Tibial artery (tissue), 4 donors: ENCODE measurements around the gene LOXHD1.

ENCODE experiments used
- DNase-seq, 2 donors: peaks; one replicate each; pipeline ENCODE4 v3.0.0-alpha.2; 2019
- H3K27ac ChIP-seq, 2 donors: fragments of 200-600 bp; sonication (generic) in 1 of 2; 1 replicate in 1 of 2; 2 replicates in 1 of 2; pipeline ENCODE4 v1.5.1; 2018 to 2019; ENCODE audit warnings: mild to moderate bottlenecking in 1 of 2
- H3K27me3 ChIP-seq, 2 donors: fragments of 200-600 bp; sonication (generic) in 1 of 2; one replicate each; pipeline versions ENCODE4 v1.5.1 to v1.6.0; 2016 to 2019
- H3K36me3 ChIP-seq, 3 donors: fragments of 200-600 bp; sonication (generic) in 2 of 3; one replicate each; pipeline ENCODE4 v1.5.1; 2016 to 2019; ENCODE audit warnings: mild to moderate bottlenecking in 2 of 3
- H3K4me1 ChIP-seq, 4 donors: fragments of 200-600 bp; sonication (generic) in 2 of 4; 1 replicate in 3 of 4; 2 replicates in 1 of 4; pipeline ENCODE4 v1.5.1; 2016 to 2019
- H3K4me3 ChIP-seq, 2 donors: fragments of 200-600 bp; sonication (generic) in 1 of 2; 1 replicate in 1 of 2; 2 replicates in 1 of 2; pipeline ENCODE4 v1.5.1; 2018 to 2019; ENCODE audit warnings: mild to moderate bottlenecking in 2 of 2
- H3K9me3 ChIP-seq, 3 donors: fragments of 200-600 bp; sonication (generic) in 1 of 3; one replicate each; pipeline ENCODE4 v1.5.1; 2016 to 2019
- intact Hi-C: fragments of 100-400 bp; cut with DNase I; formaldehyde crosslinking; loops from one replicate; pipeline ENCODE4 v1.15.0; 2023; ENCODE audit warnings: low total_unique reads
- TF ChIP-seq, protein P1 (sequence below), 2 experiments: fragments of 200-600 bp in 1 of 2; fragments of 450-650 bp in 1 of 2; IDR thresholded peaks; one replicate each; pipeline ENCODE4 v1.5.1; 2017 to 2019; ENCODE audit warnings: antibody characterized with exemption in 2 of 2, mild to moderate bottlenecking in 1 of 2, moderate library complexity in 1 of 2

LOXHD1 gene

DNA sequence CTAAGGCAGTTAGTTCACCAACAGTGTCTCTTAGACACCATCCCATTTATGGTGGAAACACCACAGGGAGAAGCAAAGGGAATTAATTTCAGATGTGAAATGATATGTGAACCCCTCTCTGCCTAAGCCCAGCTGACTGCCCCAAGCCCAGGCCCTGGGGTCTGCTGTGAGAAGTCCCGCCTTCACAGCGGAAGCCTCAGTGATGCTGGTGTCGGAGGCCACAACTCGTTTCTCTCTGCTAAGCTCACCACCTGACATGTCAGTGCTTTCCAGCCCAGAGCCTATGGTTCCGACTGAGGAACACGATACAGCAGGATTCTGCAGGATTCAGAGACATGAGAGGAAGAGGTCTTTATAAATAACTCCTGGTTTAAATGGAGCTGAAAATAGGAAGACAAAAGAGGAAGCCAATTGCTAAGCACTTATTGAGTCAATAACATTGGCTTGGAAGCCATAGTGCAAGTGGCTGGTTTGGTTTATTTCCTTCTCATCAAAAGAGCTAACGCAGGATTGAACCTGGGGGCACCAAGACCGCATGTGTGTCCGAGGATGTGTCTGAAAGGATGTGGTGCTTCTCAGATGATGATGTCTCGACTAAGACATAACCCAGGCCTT is 21.9 kb upstream of the LOXHD1 start:
- Histone ChIP-seq H3K9me3 (no peaks in the 10 kb centered on the region), H3K4me1 (no peaks in the 10 kb centered on the region), H3K27ac (no peak overlapping the region), H3K27me3 (peaks cover 0 to 12% of the 10 kb centered on the region in 2 donors), H3K4me3 (no peak overlapping the region), H3K36me3 (no peaks in the 10 kb centered on the region)
- TF ChIP-seq, protein P1, sequence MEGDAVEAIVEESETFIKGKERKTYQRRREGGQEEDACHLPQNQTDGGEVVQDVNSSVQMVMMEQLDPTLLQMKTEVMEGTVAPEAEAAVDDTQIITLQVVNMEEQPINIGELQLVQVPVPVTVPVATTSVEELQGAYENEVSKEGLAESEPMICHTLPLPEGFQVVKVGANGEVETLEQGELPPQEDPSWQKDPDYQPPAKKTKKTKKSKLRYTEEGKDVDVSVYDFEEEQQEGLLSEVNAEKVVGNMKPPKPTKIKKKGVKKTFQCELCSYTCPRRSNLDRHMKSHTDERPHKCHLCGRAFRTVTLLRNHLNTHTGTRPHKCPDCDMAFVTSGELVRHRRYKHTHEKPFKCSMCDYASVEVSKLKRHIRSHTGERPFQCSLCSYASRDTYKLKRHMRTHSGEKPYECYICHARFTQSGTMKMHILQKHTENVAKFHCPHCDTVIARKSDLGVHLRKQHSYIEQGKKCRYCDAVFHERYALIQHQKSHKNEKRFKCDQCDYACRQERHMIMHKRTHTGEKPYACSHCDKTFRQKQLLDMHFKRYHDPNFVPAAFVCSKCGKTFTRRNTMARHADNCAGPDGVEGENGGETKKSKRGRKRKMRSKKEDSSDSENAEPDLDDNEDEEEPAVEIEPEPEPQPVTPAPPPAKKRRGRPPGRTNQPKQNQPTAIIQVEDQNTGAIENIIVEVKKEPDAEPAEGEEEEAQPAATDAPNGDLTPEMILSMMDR (IDR thresholded peaks at IDR 0.05) = no peak
- no peak for DNase-seq
- intact Hi-C loops = no loop called here

DNA sequence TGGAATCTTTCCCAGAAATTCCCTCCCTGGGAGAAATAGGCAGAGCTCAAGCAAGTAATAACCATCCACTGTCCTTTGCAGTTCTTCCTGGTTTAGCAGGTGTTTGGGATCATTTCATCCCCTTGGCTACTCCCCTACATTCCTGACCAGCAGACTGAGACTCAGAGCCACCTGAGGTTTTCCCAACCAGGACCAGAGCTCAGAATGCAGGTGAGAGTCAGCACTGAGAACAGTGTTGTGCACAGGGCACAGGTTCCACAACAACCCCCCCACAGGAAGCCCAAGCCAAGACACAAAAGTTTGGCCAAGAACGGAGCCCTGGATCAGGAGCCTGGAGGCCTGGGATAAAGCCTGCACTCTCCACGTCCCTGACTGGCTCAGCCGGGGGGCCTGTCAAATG is 21.0 kb upstream of the LOXHD1 start:
- Histone ChIP-seq H3K9me3 (no peaks in the 10 kb centered on the region), H3K36me3 (no peaks in the 10 kb centered on the region), H3K27me3 (peaks cover 0 to 12% of the 10 kb centered on the region in 2 donors), H3K4me1 (no peaks in the 10 kb centered on the region), H3K27ac (no peak overlapping the region), H3K4me3 (no peak overlapping the region)
- no peak for DNase-seq
- intact Hi-C loops = no loop called here
- TF ChIP-seq, protein P1 (IDR thresholded peaks at IDR 0.05) = no peak

DNA sequence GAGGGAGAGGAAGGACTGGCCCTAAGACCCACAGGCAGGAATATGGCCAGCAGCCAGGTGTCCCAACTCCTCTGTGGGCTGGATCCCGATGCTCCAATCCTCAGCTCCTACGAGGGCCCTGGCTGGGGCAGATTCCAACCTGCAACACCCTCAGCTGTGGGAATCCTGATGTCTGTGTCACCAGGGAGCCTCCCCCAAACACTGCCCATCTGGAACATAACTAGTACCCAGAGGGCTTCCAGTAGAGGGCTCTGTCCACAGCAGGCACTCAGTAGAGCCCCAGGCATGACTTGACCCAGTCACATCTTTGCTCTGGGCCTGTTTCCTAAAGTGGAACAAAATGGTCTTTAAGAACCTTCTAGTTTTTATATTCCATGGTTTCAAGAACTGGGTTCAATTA is 20.6 kb upstream of the LOXHD1 start:
- H3K9me3 ChIP-seq = no peaks in the 10 kb centered on the region
- TF ChIP-seq, protein P1 (IDR thresholded peaks at IDR 0.05) = no peak
- no peaks in the 10 kb centered on the region for H3K36me3 ChIP-seq
- peaks cover 0 to 12% of the 10 kb centered on the region in 2 donors for H3K27me3 ChIP-seq
- intact Hi-C loops = no loop called here
- no peak overlapping the region for H3K27ac ChIP-seq
- no peak for DNase-seq
- no peak overlapping the region for H3K4me3 ChIP-seq
- no peaks in the 10 kb centered on the region for H3K4me1 ChIP-seq

- TF ChIP-seq, protein P1 (IDR thresholded peaks at IDR 0.05) = no peak
- DNase-seq = no peak
- no peak overlapping the region for H3K27ac ChIP-seq
- no peaks in the 10 kb centered on the region for H3K4me1 ChIP-seq
- intact Hi-C loops = no loop called here
- H3K36me3 ChIP-seq = no peaks in the 10 kb centered on the region
- no peak overlapping the region for H3K4me3 ChIP-seq
- H3K9me3 ChIP-seq = no peaks in the 10 kb centered on the region
- H3K27me3 ChIP-seq = peaks cover 0 to 12% of the 10 kb centered on the region in 2 donors
These were observed 19.3 kb upstream of the LOXHD1 start for GRCh38 chr18:46676182-46676835.

DNA sequence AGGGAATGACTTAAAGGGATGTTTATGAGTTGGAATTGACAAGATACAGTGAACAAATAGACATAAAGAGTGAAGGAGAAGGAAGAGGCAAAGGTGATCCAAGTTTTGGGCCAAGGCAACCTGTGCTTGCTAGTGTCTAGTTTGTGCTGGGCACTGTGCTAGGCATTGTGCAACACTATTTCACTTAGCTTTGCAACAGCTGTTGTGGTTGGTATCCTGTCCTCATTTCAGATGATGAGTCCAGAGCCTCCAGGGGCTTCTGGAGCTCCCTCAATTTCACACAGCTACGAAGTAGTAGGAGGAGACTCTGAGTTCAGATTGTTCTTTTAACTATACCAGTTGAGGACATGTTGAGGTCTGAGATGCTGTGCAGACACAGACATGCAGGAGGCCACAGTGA is 18.1 kb upstream of the LOXHD1 start:
- Histone ChIP-seq H3K4me3 (no peak overlapping the region), H3K36me3 (no peaks in the 10 kb centered on the region), H3K4me1 (no peaks in the 10 kb centered on the region), H3K27me3 (peaks cover 0 to 6% of the 10 kb centered on the region in 2 donors), H3K27ac (no peak overlapping the region), H3K9me3 (no peaks in the 10 kb centered on the region)
- no peak for DNase-seq
- TF ChIP-seq, protein P1 (IDR thresholded peaks at IDR 0.05) = no peak
- intact Hi-C loops = no loop called here
